Measurements from ENCODE around the gene ZNF432. TPM values are rescaled to one million over a fixed set of nuclear protein-coding genes. Genes with fewer than 3 reads are reported as not detected.

Gene ZNF432
- total RNA-seq, 4 donors from 2014 or later: 8.0 to 16.1 (median 10.1) TPM

DNA sequence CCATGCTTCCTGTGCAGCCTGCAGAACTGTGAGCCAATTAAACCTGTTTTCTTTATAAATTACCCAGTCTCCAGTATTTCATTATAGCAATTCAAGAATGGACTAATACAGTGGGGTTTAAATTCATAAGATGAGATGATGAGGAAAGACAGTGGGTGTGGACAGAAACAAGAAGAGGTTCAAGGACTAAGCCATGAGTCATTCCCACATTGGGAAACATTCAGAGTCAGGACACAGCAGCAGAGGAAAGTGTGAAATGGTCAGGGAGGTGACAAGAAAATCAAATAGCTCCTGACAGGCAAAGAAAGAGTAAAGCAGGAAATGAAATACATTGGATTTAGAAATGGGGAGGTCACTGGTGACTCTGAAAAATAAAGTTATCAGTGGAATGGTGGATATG lies 37.8 kb upstream of the ZNF432 start:
- intact Hi-C loops (cut with DNase I; ENCODE audit: low total_unique reads): no loop called here
- no peak overlapping the region for H3K4me3 ChIP-seq
- H3K4me1 ChIP-seq: no peaks in the 10 kb centered on the region
- in situ Hi-C loops (cut with MboI; ENCODE audit: low pct_ligation_motif_present in 1 of 4, low pct_unique_long_range_greater_than_20kb in 1 of 4, low sequenced_read_pairs in 3 of 4): no loop called here
- peaks cover 13% of the 10 kb centered on the region in 2 donors for H3K9me3 ChIP-seq
- TF ChIP-seq POLR2A (IDR thresholded peaks at IDR 0.05) (no peak), EP300 (IDR thresholded peaks at IDR 0.05; ENCODE audit: low read depth) (no peak)
- peaks cover 0 to 97% (median 28%) of the 10 kb centered on the region in 4 donors for H3K36me3 ChIP-seq
- no peaks in the 10 kb centered on the region for H3K27me3 ChIP-seq
- DNase-seq: no peak
- H3K27ac ChIP-seq: no peak overlapping the region

GRCh38 chr19:52070496-52070895 lies 21.9 kb upstream of the ZNF432 start:
- WGBS, 2 donors (ENCODE audit: low coverage in 1 of 2): 96% methylated on average over 5 of the region's 5 CpGs; no CpG with 5 or more reads in 1 of the 2 donors
- H3K4me3 ChIP-seq: no peak overlapping the region
- H3K27ac ChIP-seq: no peak overlapping the region
- peaks cover 68 to 99% of the 10 kb centered on the region in 2 donors for H3K9me3 ChIP-seq
- peaks cover 12 to 96% (median 57%) of the 10 kb centered on the region in 4 donors for H3K36me3 ChIP-seq
- TF ChIP-seq POLR2A (IDR thresholded peaks at IDR 0.05): no peak
- TF ChIP-seq EP300 (IDR thresholded peaks at IDR 0.05; ENCODE audit: low read depth): no peak
- no peak for TF ChIP-seq CTCF (IDR thresholded peaks at IDR 0.05)
- no peak for TF ChIP-seq POLR2AphosphoS5 (IDR thresholded peaks at IDR 0.05)
- DNase-seq: no peak
- H3K27me3 ChIP-seq: no peaks in the 10 kb centered on the region
- in situ Hi-C loops (cut with MboI; ENCODE audit: low pct_ligation_motif_present in 1 of 4, low pct_unique_long_range_greater_than_20kb in 1 of 4, low sequenced_read_pairs in 3 of 4): no loop called here
- no peaks in the 10 kb centered on the region for H3K4me1 ChIP-seq
- intact Hi-C loops (cut with DNase I; ENCODE audit: low total_unique reads): no loop called here

GRCh38 chr19:52069653-52070052 lies 21.0 kb upstream of the ZNF432 start:
- Histone ChIP-seq H3K36me3 (peaks cover 7 to 96% (median 54%) of the 10 kb centered on the region in 4 donors), H3K9me3 (peaks cover 77 to 99% of the 10 kb centered on the region in 2 donors), H3K4me3 (no peak overlapping the region)

DNA sequence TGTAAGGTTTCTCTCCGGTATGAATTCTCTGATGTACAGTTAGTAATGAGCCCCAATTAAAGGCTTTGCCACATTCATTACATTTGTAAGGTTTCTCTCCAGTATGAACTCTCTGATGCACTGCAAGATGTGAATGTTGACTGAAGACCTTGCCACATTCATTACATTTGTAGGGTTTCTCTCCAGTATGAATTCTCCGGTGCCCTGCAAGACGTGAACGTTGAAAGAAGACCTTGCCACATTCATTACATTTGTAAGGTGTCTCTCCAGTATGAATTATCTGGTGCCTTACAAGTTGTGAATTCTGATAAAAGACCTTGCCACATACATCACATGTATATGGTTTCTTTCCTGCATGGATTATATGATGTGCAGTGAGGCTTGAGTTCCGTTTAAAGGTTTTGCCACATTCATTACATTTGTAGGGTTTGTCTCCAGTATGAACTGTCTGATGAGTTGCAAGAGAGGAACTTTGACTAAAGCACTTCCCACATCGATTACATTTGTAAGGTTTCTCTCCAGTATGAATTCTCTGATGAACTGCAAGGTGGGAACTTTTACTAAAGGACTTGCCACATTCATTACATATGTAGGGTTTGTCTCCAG lies 17.7 kb upstream of the ZNF432 start:
- H3K4me1 ChIP-seq: no peaks in the 10 kb centered on the region

More at GRCh38 chr19:52069653-52070052, 21.0 kb upstream of the ZNF432 start:
- 83 to 93% methylated on average over 2 of the region's 2 CpGs for WGBS, 2 donors (ENCODE audit: low coverage in 1 of 2)
- no peak for DNase-seq
- intact Hi-C loops (cut with DNase I; ENCODE audit: low total_unique reads) (no loop called here), in situ Hi-C loops (cut with MboI; ENCODE audit: low pct_ligation_motif_present in 1 of 4, low pct_unique_long_range_greater_than_20kb in 1 of 4, low sequenced_read_pairs in 3 of 4) (no loop called here)
- H3K27me3 ChIP-seq: no peaks in the 10 kb centered on the region
- TF ChIP-seq POLR2A (IDR thresholded peaks at IDR 0.05): no peak
- TF ChIP-seq EP300 (IDR thresholded peaks at IDR 0.05; ENCODE audit: low read depth): no peak
- no peak for TF ChIP-seq CTCF (IDR thresholded peaks at IDR 0.05)
- TF ChIP-seq POLR2AphosphoS5 (IDR thresholded peaks at IDR 0.05): no peak
- H3K4me1 ChIP-seq: no peaks in the 10 kb centered on the region
- H3K27ac ChIP-seq: no peak overlapping the region

More for the DNA sequence above, 17.7 kb upstream of the ZNF432 start:
- Histone ChIP-seq H3K27me3 (no peaks in the 10 kb centered on the region), H3K27ac (no peak overlapping the region), H3K36me3 (peaks cover 7 to 78% (median 38%) of the 10 kb centered on the region in 4 donors), H3K4me3 (no peak overlapping the region), H3K9me3 (peaks cover 86 to 92% of the 10 kb centered on the region in 2 donors)
- no peak for TF ChIP-seq POLR2A (IDR thresholded peaks at IDR 0.05)
- no peak for TF ChIP-seq CTCF (IDR thresholded peaks at IDR 0.05)
- no peak for TF ChIP-seq EP300 (IDR thresholded peaks at IDR 0.05; ENCODE audit: low read depth)
- TF ChIP-seq POLR2AphosphoS5 (IDR thresholded peaks at IDR 0.05): no peak
- in situ Hi-C loops (cut with MboI; ENCODE audit: low pct_ligation_motif_present in 1 of 4, low pct_unique_long_range_greater_than_20kb in 1 of 4, low sequenced_read_pairs in 3 of 4) (no loop called here), intact Hi-C loops (cut with DNase I; ENCODE audit: low total_unique reads) (no loop called here)
- 96% methylated on average over 6 of the region's 6 CpGs for WGBS, 2 donors (ENCODE audit: low coverage in 1 of 2)
- no peak for DNase-seq

Data from transverse colon (tissue), 4 donors.